GM12892 (cell line): ENCODE data around the gene RPSA.
A peak's percentile ranks its signal among the peaks of the same experiment; 100 is the strongest.

Source experiments
- POLR2AphosphoS5 ChIP-seq: IDR thresholded peaks from 2 replicates; pipeline ENCODE4 v1.6.1; 2011; ENCODE audit warnings: low read depth, low read length, control low read depth
- TAF1 ChIP-seq: IDR thresholded peaks from 2 replicates; pipeline ENCODE4 v1.6.1; 2011; ENCODE audit warnings: low read depth, mild to moderate bottlenecking, control low read depth, low read length, borderline replicate concordance

GRCh38 chr3:39383881-39384664 lies 22.4 kb upstream of the RPSA start:
- TF ChIP-seq POLR2AphosphoS5 (peak; percentile 87), TAF1 (0 out of 2 replicates have a peak, but pooled peaks have one; percentile 73)
